ENCODE data around the gene SRSF11. TPM values are rescaled to one million over a fixed set of nuclear protein-coding genes. Genes with fewer than 3 reads are reported as not detected.

Gene SRSF11
- total RNA-seq, 4 donors from 2014 or later: 215 to 310 (median 221) TPM

DNA sequence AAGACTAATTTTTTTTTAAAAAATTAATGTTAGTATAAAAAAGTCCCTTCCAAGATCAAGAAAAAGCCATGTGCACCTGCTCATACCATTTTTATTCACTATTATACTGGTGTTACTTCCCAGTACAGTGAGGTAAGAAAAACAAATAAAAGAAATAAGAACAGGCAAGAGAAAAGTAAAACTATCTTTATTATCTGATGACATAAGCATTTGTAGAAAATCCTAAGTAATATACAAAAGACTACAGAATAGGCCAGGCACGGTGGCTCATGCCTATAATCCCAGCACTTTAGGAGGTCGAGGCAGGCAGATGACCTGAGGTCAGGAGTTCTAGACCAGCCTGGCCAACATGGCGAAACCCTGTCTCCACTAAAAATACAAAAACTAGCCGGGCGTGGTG, 65.3 kb downstream of the SRSF11 start:
- TF ChIP-seq, protein P1, sequence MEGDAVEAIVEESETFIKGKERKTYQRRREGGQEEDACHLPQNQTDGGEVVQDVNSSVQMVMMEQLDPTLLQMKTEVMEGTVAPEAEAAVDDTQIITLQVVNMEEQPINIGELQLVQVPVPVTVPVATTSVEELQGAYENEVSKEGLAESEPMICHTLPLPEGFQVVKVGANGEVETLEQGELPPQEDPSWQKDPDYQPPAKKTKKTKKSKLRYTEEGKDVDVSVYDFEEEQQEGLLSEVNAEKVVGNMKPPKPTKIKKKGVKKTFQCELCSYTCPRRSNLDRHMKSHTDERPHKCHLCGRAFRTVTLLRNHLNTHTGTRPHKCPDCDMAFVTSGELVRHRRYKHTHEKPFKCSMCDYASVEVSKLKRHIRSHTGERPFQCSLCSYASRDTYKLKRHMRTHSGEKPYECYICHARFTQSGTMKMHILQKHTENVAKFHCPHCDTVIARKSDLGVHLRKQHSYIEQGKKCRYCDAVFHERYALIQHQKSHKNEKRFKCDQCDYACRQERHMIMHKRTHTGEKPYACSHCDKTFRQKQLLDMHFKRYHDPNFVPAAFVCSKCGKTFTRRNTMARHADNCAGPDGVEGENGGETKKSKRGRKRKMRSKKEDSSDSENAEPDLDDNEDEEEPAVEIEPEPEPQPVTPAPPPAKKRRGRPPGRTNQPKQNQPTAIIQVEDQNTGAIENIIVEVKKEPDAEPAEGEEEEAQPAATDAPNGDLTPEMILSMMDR (IDR thresholded peaks at IDR 0.05; ENCODE audit: low read depth): no peak

DNA sequence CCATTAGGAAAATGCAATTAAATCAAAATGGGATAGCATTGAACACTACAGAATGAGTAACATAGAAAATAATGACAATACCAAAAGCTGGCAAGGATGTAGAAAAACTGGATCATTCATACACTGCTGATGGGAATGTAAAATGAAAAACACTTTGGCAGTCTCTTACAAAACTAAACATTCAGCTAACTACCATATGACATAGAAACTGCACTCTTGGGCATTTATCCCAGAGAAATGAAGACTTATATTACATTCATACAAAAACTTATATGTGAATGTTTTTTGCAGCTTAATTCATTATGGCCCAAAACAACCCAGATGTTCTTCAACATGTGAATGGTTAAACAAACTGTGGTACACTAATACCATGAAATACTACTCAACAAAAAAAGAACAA, 67.0 kb downstream of the SRSF11 start:
- TF ChIP-seq, protein P1 (IDR thresholded peaks at IDR 0.05; ENCODE audit: low read depth): no peak

DNA sequence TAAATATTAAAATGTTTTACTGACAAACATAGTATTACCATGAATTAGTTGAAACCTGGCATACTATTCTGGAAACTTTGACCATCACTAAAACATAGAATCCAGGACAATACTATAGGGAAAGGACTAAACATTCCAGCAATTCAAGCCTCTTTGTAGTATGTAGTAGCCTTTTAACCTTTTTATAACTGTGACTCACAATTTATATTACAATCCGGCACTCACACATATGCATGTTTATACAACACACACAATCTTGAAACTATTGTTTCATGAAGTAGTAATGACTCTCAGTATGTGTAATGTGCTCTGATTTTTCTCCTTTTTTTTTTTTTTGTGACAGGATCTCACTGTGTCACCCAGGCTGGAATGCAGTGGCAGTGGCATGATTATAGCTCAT, 69.0 kb downstream of the SRSF11 start:
- TF ChIP-seq, protein P1 (IDR thresholded peaks at IDR 0.05; ENCODE audit: low read depth): no peak

DNA sequence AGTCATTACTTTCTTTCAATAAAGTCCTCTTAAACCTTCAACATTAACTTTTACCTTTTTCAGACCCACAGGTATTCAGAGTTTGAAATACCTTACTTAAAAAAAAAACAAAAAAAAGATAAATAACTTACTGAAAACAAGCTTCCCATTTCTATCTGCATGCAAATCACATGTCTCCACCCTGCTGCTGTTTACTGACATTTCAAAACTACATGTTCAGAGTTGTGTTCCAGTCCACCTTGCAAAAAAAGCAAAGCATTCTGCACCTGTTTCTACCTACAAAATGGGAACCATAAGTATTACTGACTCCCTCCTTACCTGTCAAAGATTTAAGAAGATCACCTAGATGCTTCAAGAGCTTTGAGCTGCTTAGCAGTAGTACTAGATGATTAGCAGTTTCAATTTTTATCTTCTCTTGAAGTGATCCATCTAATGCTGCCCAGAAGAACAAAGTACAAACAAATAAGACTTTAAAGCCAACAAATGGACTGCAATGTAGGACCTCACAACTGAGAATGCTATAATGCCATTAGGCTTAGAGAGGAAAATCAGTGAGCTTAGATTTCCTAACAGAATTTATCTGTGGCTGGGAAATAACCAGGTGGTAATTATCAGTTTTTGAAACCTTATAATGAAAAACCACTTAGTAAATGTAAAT, 72.1 kb downstream of the SRSF11 start:
- TF ChIP-seq, protein P1 (IDR thresholded peaks at IDR 0.05; ENCODE audit: low read depth): no peak

DNA sequence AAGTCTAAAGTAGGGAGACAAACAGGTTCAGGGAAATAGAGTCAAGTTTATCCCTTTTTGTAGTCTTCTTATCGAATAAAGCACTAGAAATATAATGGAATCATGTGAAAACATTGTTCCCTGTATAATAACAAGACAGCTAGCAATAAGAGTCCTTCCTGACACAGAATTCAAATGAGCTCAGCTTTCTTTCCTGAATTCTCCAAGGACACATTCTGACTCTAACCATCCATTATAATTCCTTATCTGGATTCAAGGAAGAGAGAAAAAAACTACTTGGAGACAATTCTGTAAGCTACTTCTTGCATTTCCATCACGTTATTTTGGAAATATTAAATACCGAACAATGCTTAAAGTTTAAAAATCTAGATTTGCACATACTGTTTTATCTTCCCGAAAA, 74.6 kb downstream of the SRSF11 start:
- TF ChIP-seq, protein P1 (IDR thresholded peaks at IDR 0.05; ENCODE audit: low read depth): no peak

DNA sequence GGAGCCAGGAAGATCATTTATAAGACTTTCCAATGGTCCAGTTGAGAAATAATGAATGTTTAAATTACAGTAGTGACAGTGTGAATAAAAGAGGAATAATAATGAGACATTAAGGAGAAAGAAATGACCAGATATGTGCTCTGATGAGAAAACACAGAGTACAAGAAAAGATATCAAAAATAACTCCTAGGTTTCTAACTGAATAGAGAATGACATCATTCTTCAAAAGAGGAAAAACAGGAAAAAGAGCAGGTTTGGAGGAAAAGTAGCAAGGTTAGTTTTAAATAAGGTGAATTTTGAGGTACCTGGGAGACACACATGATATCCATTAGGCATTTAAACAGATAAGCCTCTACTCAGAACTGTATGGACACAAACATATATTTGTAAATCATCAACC, 78.3 kb downstream of the SRSF11 start:
- TF ChIP-seq, protein P1 (IDR thresholded peaks at IDR 0.05; ENCODE audit: low read depth): no peak

Small RNA genes lying within 50 kb of the gene (small RNA-seq; reads per million reads assigned to genes)
- not detected for gene RN7SL242P

Other genes starting within 250 kb of the SRSF11 start
- 10 to 100 TPM; 11.9 to 22.2 (median 15.4) TPM for gene LRRC40, start 15.8 kb upstream of the SRSF11 start, total RNA-seq
- gene ANKRD13C, start 133.3 kb downstream of the SRSF11 start, total RNA-seq: 10 to 100 TPM; 19.4 to 26.4 (median 24.4) TPM
- 1 to 10 TPM; 4.9 to 9.7 (median 6.2) TPM for gene CTH, start 189.9 kb downstream of the SRSF11 start, total RNA-seq

Measured in subcutaneous adipose tissue (tissue), 4 donors.